ENCODE measurements around the gene PLAC9.
"Not testable (repeated sequence)": the region's sequence is repeated elsewhere in the genome, so short reads cannot be mapped to it uniquely, and the experiment has no call there.

PLAC9 gene

GRCh38 chr10:80126876-80127275 is 5.7 kb upstream of the PLAC9 start:
- no peak for DNase-seq (ENCODE audit: low read depth in 2 of 2)
- H3K4me3 ChIP-seq (replicated peaks in 1 of 2; ENCODE audit: low read depth in 2 of 2, low read length in 2 of 2) = no peak overlapping the region
- no peak for TF ChIP-seq CTCF (IDR thresholded peaks at IDR 0.05; ENCODE audit: low read depth, low read length)

DNA sequence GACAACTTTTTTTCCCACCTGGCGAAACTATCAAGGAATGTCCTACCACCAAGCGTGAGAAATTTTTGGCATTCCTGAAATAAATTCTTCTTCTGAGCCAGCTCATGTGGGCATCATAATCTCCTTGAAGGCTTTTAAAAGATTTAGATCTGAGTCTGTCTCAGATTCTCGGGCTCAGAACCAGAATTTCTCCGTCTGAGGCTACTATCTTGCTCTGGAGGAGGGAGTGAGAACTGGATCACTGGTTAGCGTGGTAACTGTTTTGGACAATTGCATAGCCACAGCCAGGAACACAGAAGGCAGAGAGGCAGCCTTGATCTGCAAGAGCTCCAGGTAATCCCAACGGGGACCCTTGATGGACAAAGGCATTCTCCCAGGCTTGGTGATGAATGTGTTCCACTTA is 1.0 kb upstream of the PLAC9 start:
- H3K4me3 ChIP-seq (replicated peaks in 1 of 2; ENCODE audit: low read depth in 2 of 2, low read length in 2 of 2) = no peak overlapping the region
- peak in 1 of 2 donors; percentile 15 for DNase-seq (ENCODE audit: low read depth in 2 of 2)
- TF ChIP-seq CTCF (IDR thresholded peaks at IDR 0.05; ENCODE audit: low read depth, low read length) = no peak

GRCh38 chr10:80133206-80133605 is 676 bp downstream of the PLAC9 start:
- DNase-seq (ENCODE audit: low read depth in 2 of 2) = peak; percentile 56 to 70
- no peak for TF ChIP-seq CTCF (IDR thresholded peaks at IDR 0.05; ENCODE audit: low read depth, low read length)
- peak overlapping the region; percentile 56 to 63 for H3K4me3 ChIP-seq (replicated peaks in 1 of 2; ENCODE audit: low read depth in 2 of 2, low read length in 2 of 2)

- H3K4me3 ChIP-seq (replicated peaks in 1 of 2; ENCODE audit: low read depth in 2 of 2, low read length in 2 of 2) = peak overlapping the region; percentile 56 to 63
- not testable (repeated sequence) for DNase-seq (ENCODE audit: low read depth in 2 of 2)
Measured at GRCh38 chr10:80133687-80134086, 1.2 kb downstream of the PLAC9 start.

DNA sequence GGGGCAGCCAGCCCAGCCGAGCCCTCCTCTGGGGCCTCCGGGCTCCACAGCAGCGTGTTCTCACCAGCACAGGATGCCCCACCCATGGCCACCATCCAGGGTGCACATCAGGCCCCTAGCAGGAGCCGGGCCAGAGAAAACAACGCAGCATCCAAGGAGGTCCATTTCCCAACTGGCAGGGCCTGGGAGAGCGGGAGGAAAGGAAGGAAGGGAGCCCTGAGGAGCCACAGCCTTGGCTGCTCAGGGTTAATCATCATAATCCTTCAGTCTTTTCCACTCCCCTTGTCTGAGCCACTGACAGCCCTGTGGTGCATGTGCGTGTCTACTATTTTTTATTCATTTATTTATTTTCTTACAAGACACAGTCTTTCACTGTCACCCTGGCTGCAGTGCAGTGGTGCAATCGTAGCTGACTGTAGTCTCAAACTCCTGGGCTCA is 3.6 kb downstream of the PLAC9 start:
- DNase-seq (ENCODE audit: low read depth in 2 of 2) = peak; percentile 95 to 98
- no peak for TF ChIP-seq CTCF (IDR thresholded peaks at IDR 0.05; ENCODE audit: low read depth, low read length)
- no peak overlapping the region for H3K4me3 ChIP-seq (replicated peaks in 1 of 2; ENCODE audit: low read depth in 2 of 2, low read length in 2 of 2)

DNA sequence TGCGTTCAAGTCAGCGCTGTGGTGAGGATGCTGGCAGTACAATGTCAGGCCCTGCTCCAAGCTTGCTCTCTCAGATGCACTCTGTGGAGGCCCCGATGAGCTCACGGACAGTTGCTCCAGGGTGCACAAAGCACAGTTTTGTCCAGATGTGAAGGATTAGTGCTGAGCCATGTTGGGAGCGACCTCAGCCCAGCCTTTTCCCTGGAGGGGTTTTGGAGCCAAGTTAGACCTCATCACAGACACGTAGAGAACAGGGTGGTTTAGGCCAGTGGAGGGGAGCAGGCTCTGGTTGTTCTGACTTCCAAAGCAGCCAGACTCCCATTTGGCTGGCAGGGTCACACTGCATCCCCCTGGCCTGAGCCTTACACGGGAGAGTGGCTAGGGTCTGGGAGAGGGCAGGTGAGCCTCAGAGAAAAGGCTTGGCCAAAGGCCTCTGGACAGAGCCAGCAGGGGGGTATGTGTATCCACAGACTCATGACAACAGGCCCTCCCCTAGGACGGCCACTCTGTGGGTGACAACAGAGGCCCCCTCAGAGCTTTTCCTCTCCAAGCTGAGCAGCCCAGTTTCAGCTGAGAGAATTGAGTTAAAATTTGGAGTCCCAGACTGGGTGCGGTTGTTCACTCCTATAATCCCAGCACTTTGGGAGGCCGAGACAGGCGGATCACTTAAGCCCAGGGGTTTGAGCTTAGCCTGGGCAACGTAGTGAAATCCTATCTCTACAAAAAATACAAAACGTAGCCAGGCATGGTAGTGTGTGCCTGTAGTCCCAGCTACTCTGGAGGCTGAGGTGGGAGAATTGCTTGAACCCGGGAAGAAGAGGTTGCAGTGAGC is 4.7 kb downstream of the PLAC9 start:
- no peak overlapping the region for H3K4me3 ChIP-seq (replicated peaks in 1 of 2; ENCODE audit: low read depth in 2 of 2, low read length in 2 of 2)
- no peak for TF ChIP-seq CTCF (IDR thresholded peaks at IDR 0.05; ENCODE audit: low read depth, low read length)
- DNase-seq (ENCODE audit: low read depth in 2 of 2) = peak; percentile 63 to 74

DNA sequence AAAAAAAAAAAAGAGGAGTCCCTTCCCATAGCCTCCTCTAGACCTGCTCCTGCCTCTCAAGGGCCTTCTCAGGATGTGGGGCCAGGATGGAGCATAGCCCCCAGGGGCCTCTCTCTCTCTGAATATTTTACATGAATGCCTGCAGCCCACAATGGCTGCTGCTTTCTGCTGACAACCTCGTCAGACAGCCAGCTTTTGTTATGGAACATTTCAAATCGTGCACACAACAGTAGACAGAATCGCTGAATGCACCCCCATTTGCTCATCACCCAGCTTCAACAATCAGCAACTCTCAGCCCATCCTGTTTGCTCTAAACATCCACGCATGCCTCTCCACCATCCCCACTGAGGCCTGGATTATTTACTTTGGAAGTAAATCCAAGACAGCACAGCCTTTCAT is 5.4 kb downstream of the PLAC9 start:
- DNase-seq (ENCODE audit: low read depth in 2 of 2) = no peak
- no peak overlapping the region for H3K4me3 ChIP-seq (replicated peaks in 1 of 2; ENCODE audit: low read depth in 2 of 2, low read length in 2 of 2)
- no peak for TF ChIP-seq CTCF (IDR thresholded peaks at IDR 0.05; ENCODE audit: low read depth, low read length)
